ENCODE measurements around the gene TMEM131.

TMEM131 gene

DNA sequence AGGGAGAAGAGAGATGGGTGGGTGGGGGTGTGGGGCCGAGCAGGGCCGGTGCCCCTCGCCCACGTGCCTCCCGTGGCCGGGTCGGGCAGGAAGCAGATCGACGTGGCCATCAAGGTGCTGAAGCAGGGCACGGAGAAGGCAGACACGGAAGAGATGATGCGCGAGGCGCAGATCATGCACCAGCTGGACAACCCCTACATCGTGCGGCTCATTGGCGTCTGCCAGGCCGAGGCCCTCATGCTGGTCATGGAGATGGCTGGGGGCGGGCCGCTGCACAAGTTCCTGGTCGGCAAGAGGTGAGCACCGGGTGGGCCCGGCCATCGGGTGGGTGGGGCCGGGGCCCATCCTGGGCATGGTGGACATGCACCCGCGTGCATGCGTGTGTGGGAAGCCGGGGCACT, 260.6 kb downstream of the TMEM131 start:
- no peak overlapping the region for H3K27ac ChIP-seq (ENCODE audit: low read length)
- WGBS (ENCODE audit: insufficient coverage, insufficient read length), result no CpG with 5 or more reads among the region's 29 CpGs
- no peak for DNase-seq (ENCODE audit: low read depth, low spot score)
- no peaks in the 10 kb centered on the region for H3K9me3 ChIP-seq (ENCODE audit: control insufficient read depth, insufficient read depth, low read length)
- H3K4me3 ChIP-seq (ENCODE audit: low read length), result no peak overlapping the region
- no peaks in the 10 kb centered on the region; the same call in 1 of the 2 replicates for H3K4me1 ChIP-seq (ENCODE audit: control insufficient read depth, insufficient read depth, low read length)
- H3K27me3 ChIP-seq (ENCODE audit: control insufficient read depth, insufficient read depth, low read length), result no peaks in the 10 kb centered on the region
- H3K36me3 ChIP-seq (ENCODE audit: control insufficient read depth, insufficient read depth, low read length), result no peaks in the 10 kb centered on the region

DNA sequence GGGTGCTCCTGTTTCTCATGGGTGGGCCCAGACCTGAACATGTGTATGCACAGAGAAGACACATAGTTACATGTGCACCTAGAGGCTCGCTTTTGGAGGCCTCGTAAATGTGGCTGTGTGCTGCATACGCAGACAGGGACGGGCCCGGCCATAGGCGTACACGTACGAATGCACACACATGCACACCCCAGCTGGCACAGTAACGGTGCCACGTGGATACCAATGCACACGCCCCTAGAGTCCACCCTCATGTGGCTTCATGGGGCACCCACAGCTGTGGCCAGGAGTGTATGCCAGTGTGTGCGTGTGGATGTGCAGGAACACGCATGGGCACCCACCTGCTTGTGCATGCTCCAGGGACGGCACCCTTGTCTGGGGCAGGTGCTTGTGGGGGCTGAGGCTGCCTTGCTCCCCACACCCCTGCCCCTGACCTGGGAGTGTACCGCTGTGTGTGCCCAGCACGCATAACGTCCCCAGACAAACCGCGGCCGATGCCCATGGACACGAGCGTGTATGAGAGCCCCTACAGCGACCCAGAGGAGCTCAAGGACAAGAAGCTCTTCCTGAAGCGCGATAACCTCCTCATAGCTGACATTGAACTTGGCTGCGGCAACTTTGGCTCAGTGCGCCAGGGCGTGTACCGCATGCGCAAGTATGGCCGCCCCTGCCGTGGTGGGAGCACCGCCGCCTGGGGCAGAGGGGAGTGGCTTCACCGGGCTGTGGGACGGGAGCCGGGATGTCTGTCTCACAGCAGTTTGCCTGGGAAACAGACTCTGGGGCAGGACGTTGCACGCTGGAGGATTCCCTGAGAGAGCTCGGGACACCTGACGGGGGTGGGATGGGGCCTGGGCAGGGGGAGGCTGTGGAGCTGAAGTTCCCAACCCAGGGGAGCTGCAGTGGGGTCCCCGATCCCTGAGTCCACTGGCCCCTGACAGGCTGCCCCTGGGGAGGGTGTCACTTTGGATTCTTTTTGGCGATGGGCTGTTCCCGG, 261.4 kb downstream of the TMEM131 start:
- DNase-seq (ENCODE audit: low read depth, low spot score), result no peak
- Histone ChIP-seq H3K4me1 (ENCODE audit: control insufficient read depth, insufficient read depth, low read length) (no peaks in the 10 kb centered on the region; the same call in 1 of the 2 replicates), H3K9me3 (ENCODE audit: control insufficient read depth, insufficient read depth, low read length) (no peaks in the 10 kb centered on the region), H3K27ac (ENCODE audit: low read length) (no peak overlapping the region), H3K27me3 (ENCODE audit: control insufficient read depth, insufficient read depth, low read length) (no peaks in the 10 kb centered on the region), H3K36me3 (ENCODE audit: control insufficient read depth, insufficient read depth, low read length) (no peaks in the 10 kb centered on the region), H3K4me3 (ENCODE audit: low read length) (no peak overlapping the region)
- WGBS (ENCODE audit: insufficient coverage, insufficient read length), result no CpG with 5 or more reads among the region's 44 CpGs

- Histone ChIP-seq H3K4me3 (ENCODE audit: low read length) (no peak overlapping the region), H3K36me3 (ENCODE audit: control insufficient read depth, insufficient read depth, low read length) (no peaks in the 10 kb centered on the region), H3K27me3 (ENCODE audit: control insufficient read depth, insufficient read depth, low read length) (no peaks in the 10 kb centered on the region), H3K4me1 (ENCODE audit: control insufficient read depth, insufficient read depth, low read length) (no peaks in the 10 kb centered on the region; the same call in 1 of the 2 replicates), H3K27ac (ENCODE audit: low read length) (no peak overlapping the region), H3K9me3 (ENCODE audit: control insufficient read depth, insufficient read depth, low read length) (no peaks in the 10 kb centered on the region)
- no CpG with 5 or more reads among the region's 20 CpGs for WGBS (ENCODE audit: insufficient coverage, insufficient read length)
- DNase-seq (ENCODE audit: low read depth, low spot score), result no peak
These were observed 262.3 kb downstream of the TMEM131 start for GRCh38 chr2:97733341-97734035.

DNA sequence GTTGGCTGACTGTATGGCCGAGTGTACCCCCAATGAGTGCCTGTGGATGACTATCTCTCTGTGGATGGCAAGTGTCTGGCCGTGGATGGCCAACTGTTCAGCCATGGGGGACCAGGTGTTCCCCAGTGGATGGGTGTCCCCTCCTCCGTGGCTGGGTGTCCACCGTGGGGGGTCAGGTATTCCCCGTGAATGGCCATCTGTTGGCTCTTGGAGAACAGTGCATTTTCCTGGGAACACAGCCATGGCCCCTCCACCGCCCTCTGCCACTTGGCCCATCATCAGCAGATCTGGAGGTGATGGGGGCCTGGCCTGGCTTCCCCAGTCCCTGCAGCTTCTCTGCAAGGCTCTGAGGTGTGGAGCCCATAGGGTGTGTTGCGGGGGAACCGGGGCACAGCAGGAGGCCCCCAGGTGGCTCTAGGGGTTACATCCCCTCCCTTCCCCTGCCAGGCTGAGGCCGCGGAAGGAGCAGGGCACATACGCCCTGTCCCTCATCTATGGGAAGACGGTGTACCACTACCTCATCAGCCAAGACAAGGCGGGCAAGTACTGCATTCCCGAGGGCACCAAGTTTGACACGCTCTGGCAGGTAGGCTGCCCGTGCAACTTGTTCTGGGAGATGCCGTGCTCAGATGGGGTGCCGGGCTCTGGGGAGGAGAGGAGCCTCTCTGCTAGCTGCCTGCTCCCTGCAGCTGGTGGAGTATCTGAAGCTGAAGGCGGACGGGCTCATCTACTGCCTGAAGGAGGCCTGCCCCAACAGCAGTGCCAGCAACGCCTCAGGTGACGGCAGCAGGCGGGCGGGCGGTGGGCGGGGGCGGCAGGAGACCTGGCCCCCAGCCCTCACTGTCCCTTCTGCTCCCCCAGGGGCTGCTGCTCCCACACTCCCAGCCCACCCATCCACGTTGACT, 263.1 kb downstream of the TMEM131 start:
- H3K27me3 ChIP-seq (ENCODE audit: control insufficient read depth, insufficient read depth, low read length), result no peaks in the 10 kb centered on the region
- no peaks in the 10 kb centered on the region; the same call in 1 of the 2 replicates for H3K4me1 ChIP-seq (ENCODE audit: control insufficient read depth, insufficient read depth, low read length)
- DNase-seq (ENCODE audit: low read depth, low spot score), result no peak
- no peak overlapping the region for H3K4me3 ChIP-seq (ENCODE audit: low read length)
- no peaks in the 10 kb centered on the region for H3K9me3 ChIP-seq (ENCODE audit: control insufficient read depth, insufficient read depth, low read length)
- H3K27ac ChIP-seq (ENCODE audit: low read length), result no peak overlapping the region
- no CpG with 5 or more reads among the region's 28 CpGs for WGBS (ENCODE audit: insufficient coverage, insufficient read length)
- no peaks in the 10 kb centered on the region for H3K36me3 ChIP-seq (ENCODE audit: control insufficient read depth, insufficient read depth, low read length)

- Histone ChIP-seq H3K36me3 (ENCODE audit: control insufficient read depth, insufficient read depth, low read length) (no peaks in the 10 kb centered on the region), H3K27ac (ENCODE audit: low read length) (no peak overlapping the region), H3K4me3 (ENCODE audit: low read length) (no peak overlapping the region), H3K27me3 (ENCODE audit: control insufficient read depth, insufficient read depth, low read length) (no peaks in the 10 kb centered on the region), H3K9me3 (ENCODE audit: control insufficient read depth, insufficient read depth, low read length) (no peaks in the 10 kb centered on the region), H3K4me1 (ENCODE audit: control insufficient read depth, insufficient read depth, low read length) (no peaks in the 10 kb centered on the region)
- no CpG with 5 or more reads among the region's 12 CpGs for WGBS (ENCODE audit: insufficient coverage, insufficient read length)
- no peak for DNase-seq (ENCODE audit: low read depth, low spot score)
These were observed 264.3 kb downstream of the TMEM131 start for GRCh38 chr2:97731274-97732020.

GRCh38 chr2:97730245-97730644, 265.5 kb downstream of the TMEM131 start:
- H3K4me1 ChIP-seq (ENCODE audit: control insufficient read depth, insufficient read depth, low read length), result no peaks in the 10 kb centered on the region
- no peaks in the 10 kb centered on the region for H3K27me3 ChIP-seq (ENCODE audit: control insufficient read depth, insufficient read depth, low read length)
- H3K4me3 ChIP-seq (ENCODE audit: low read length), result no peak overlapping the region
- WGBS (ENCODE audit: insufficient coverage, insufficient read length), result no CpG with 5 or more reads among the region's 1 CpG
- H3K9me3 ChIP-seq (ENCODE audit: control insufficient read depth, insufficient read depth, low read length), result no peaks in the 10 kb centered on the region
- H3K27ac ChIP-seq (ENCODE audit: low read length), result no peak overlapping the region
- DNase-seq (ENCODE audit: low read depth, low spot score), result no peak
- no peaks in the 10 kb centered on the region for H3K36me3 ChIP-seq (ENCODE audit: control insufficient read depth, insufficient read depth, low read length)

- no peak for DNase-seq (ENCODE audit: low read depth, low spot score)
- Histone ChIP-seq H3K4me1 (ENCODE audit: control insufficient read depth, insufficient read depth, low read length) (no peaks in the 10 kb centered on the region; the same call in 1 of the 2 replicates), H3K27me3 (ENCODE audit: control insufficient read depth, insufficient read depth, low read length) (no peaks in the 10 kb centered on the region), H3K4me3 (ENCODE audit: low read length) (no peak overlapping the region), H3K36me3 (ENCODE audit: control insufficient read depth, insufficient read depth, low read length) (no peaks in the 10 kb centered on the region; the same call in 1 of the 2 replicates), H3K9me3 (ENCODE audit: control insufficient read depth, insufficient read depth, low read length) (no peaks in the 10 kb centered on the region), H3K27ac (ENCODE audit: low read length) (no peak overlapping the region)
- no CpG with 5 or more reads among the region's 12 CpGs for WGBS (ENCODE audit: insufficient coverage, insufficient read length)
These were observed 267.5 kb downstream of the TMEM131 start for GRCh38 chr2:97728091-97728731.

- Histone ChIP-seq H3K4me3 (ENCODE audit: low read length) (no peak overlapping the region), H3K9me3 (ENCODE audit: control insufficient read depth, insufficient read depth, low read length) (no peaks in the 10 kb centered on the region), H3K4me1 (ENCODE audit: control insufficient read depth, insufficient read depth, low read length) (no peaks in the 10 kb centered on the region; the same call in 1 of the 2 replicates), H3K36me3 (ENCODE audit: control insufficient read depth, insufficient read depth, low read length) (no peaks in the 10 kb centered on the region; the same call in 1 of the 2 replicates), H3K27me3 (ENCODE audit: control insufficient read depth, insufficient read depth, low read length) (no peaks in the 10 kb centered on the region), H3K27ac (ENCODE audit: low read length) (no peak overlapping the region)
- no CpG with 5 or more reads among the region's 7 CpGs for WGBS (ENCODE audit: insufficient coverage, insufficient read length)
- no peak for DNase-seq (ENCODE audit: low read depth, low spot score)
These were observed 268.5 kb downstream of the TMEM131 start for GRCh38 chr2:97727296-97727695.

Data from iPS DF 6.9 (cell line).